Kidney (tissue), 14 donors: ENCODE data around the gene PITX1. TPM values are rescaled to one million over a fixed set of nuclear protein-coding genes. Genes with fewer than 3 reads are reported as not detected.

Experiments used
- DNase-seq, 5 donors: peaks; one replicate each; pipeline ENCODE4 v3.0.0-alpha.2; 2013 to 2020
- FAIRE-seq: peaks from 2 replicates; lab custom pipeline; 2012; peaks lifted over from hg19 to GRCh38; lab: Jason Lieb, UNC
- H3K27ac ChIP-seq, 2 donors: one replicate each; pipeline ENCODE4 v1.7.0; 2013; ENCODE audit warnings: low read depth in 2 of 2, low read length in 2 of 2, inconsistent platforms in 1 of 2
- H3K27me3 ChIP-seq: one replicate; pipeline ENCODE4 v1.7.1; 2013; ENCODE audit warnings: low read length, inconsistent platforms; ENCODE audit not compliant: control insufficient read depth, insufficient read depth
- H3K36me3 ChIP-seq, 3 donors: one replicate each; pipeline versions ENCODE4 v1.7.0 to v1.7.1; 2013; ENCODE audit warnings: low read length in 3 of 3, control low read depth in 1 of 3, inconsistent platforms in 1 of 3; ENCODE audit not compliant: insufficient read depth in 3 of 3, control insufficient read depth in 2 of 3
- H3K4me1 ChIP-seq, 3 donors: one replicate each; pipeline versions ENCODE4 v1.7.0 to v1.7.1; 2013; ENCODE audit warnings: low read length in 3 of 3, inconsistent platforms in 1 of 3, low read depth in 1 of 3; ENCODE audit not compliant: control insufficient read depth in 2 of 3, insufficient read depth in 2 of 3
- H3K4me3 ChIP-seq, 3 donors: one replicate each; pipeline versions ENCODE4 v1.7.0 to v1.8.1; 2013; ENCODE audit warnings: low read length in 3 of 3, control low read depth in 1 of 3, inconsistent platforms in 1 of 3
- H3K9ac ChIP-seq, 3 donors: one replicate each; pipeline versions ENCODE4 v1.7.0 to v1.7.1; 2013; ENCODE audit warnings: low read length in 3 of 3, control low read depth in 1 of 3, inconsistent platforms in 1 of 3
- H3K9me3 ChIP-seq, 3 donors: one replicate each; pipeline versions ENCODE4 v1.7.0 to v1.7.1; 2013; ENCODE audit warnings: low read length in 3 of 3, control low read depth in 1 of 3, inconsistent platforms in 1 of 3; ENCODE audit not compliant: control insufficient read depth in 2 of 3, insufficient read depth in 1 of 3
- CTCF ChIP-seq: IDR thresholded peaks from 3 replicates; pipeline ENCODE4 v1.5.1; 2012; ENCODE audit warnings: mild to moderate bottlenecking, moderate library complexity, borderline replicate concordance; ENCODE audit not compliant: insufficient read depth; ENCODE audit errors: extremely low read depth
- intact Hi-C: fragments of 100-400 bp; cut with DNase I; formaldehyde crosslinking; loops from one replicate; pipeline ENCODE4 v1.11.1; 2022
- polyA plus RNA-seq: library from polyadenylated mRNA; stranded (reverse); fragments of 350-450 nt; fragmentation: Illumina TruSeq; extraction: RNeasy Lipid Tissue Mini Kit (QIAGEN cat#74804); gene quantifications from one replicate; pipeline ENCODE4 v1.2.3, GENCODE V29; 2014; ENCODE audit warnings: low read depth, low replicate concordance; ENCODE audit not compliant: insufficient read depth
- total RNA-seq: library from RNA; stranded (reverse); fragmentation: NEBNext Ultra II Directional; extraction: Animal tissue kit (Norgen Biotek cat#: 25700); gene quantifications from one replicate; pipeline ENCODE4 v1.2.1, GENCODE V29; 2021
- donor health status: control.
- donor health status: control.
- donor health status: control.
- donor health status: control.
- donor health status: control.
- donor health status: DM: yes; HTN: yes; CAD: no.
- donor health status: Normal renal cell carcinoma (clear cell type).

Gene PITX1
- total and polyA plus RNA-seq, 2 donors from 2014 or later, result not detected

DNA sequence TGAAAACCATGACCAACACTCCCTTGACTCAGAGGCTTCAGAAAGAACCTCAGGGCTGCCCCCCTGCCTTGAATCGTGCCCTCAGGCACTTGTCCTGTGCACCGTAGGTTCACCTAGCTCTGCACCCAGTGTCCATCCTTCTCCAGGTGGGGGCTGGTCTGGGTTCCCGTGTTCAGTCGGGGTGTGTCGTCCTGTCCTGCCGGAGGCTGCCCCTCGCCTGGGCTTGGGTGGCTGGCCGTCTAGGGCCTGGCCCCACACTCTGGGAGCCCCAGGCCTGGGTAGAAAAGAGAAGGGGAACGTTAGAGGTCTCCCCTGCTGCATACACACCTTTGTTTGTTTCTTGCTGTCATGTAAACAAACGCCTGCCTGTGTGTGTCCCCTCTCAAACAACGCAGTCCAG is 37.0 kb downstream of the PITX1 start:
- no peak for FAIRE-seq
- H3K27ac ChIP-seq, result no peak overlapping the region

DNA sequence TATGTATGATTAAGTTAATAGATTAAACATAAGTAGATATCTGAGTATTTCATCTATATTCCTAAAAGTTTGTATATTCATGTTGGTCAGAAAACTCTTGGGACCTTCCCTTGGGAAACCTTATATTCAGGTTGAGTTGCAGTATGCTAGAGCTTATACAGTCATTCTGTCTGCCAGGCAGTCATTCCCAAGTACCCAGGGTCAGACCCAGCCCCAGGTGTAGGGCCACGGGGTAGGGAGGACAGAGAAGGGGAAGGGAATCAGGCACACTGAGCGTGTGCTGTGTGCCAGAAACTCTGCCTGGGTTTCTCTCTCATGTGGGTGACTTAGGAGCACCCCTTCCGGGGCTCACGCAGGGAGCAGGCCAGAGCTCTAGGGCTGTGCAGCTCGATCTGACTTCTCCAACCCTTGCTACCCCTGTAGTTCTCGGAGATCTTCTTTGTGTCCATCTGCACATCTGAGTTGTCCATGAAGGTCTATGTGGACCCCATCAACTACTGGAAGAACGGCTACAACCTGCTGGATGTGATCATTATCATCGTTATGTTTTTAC is 38.1 kb downstream of the PITX1 start:
- no peaks in the 10 kb centered on the region for H3K4me1 ChIP-seq
- H3K9ac ChIP-seq, result no peak overlapping the region
- FAIRE-seq (no peak), DNase-seq (no peak)
- no peak for TF ChIP-seq CTCF
- peaks cover 0 to 4% (median 0%) of the 10 kb centered on the region in 3 donors for H3K9me3 ChIP-seq
- H3K4me3 ChIP-seq, result no peak overlapping the region
- intact Hi-C loops, result no loop called here
- H3K27ac ChIP-seq, result no peak overlapping the region
- no peaks in the 10 kb centered on the region for H3K36me3 ChIP-seq
- H3K27me3 ChIP-seq, result no peaks in the 10 kb centered on the region

More for the DNA sequence above, 37.0 kb downstream of the PITX1 start:
- Histone ChIP-seq H3K4me1 (no peaks in the 10 kb centered on the region), H3K4me3 (no peak overlapping the region), H3K27me3 (no peaks in the 10 kb centered on the region), H3K9ac (no peak overlapping the region), H3K36me3 (no peaks in the 10 kb centered on the region), H3K9me3 (no peaks in the 10 kb centered on the region)
- intact Hi-C loops, result no loop called here
- no peak for DNase-seq
- no peak for TF ChIP-seq CTCF

DNA sequence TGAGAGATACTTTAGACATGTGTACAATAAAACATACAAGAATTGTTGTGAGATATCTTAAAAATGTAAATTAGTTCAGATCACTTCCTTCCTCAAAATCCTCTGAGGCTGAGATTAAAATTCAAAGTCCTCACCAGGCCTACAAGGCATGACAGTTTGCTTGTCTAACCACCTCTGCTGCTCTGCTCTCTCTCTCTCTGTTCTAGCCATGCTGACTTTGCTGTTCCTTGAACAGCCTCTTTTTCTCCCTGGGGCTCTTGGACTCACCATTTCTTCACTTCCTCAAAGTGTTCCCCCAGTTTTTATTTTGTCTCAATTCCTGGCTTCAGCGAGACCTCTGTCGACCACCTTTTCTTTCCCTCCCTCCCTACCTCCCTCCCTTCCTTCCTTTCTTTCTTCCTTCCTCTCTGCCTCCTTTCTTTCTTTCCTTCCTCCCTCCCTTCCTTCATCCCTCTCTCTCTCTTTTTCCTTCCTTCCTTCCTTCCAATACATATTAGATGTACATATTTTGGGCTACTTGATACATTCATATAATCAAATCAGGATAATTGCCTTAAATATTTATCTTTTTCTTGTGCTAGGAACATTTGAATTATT is 39.4 kb downstream of the PITX1 start:
- intact Hi-C loops, result no loop called here
- FAIRE-seq (no peak), DNase-seq (no peak)
- no peaks in the 10 kb centered on the region for H3K4me1 ChIP-seq
- TF ChIP-seq CTCF, result no peak
- no peak overlapping the region for H3K4me3 ChIP-seq
- H3K36me3 ChIP-seq, result no peaks in the 10 kb centered on the region
- no peaks in the 10 kb centered on the region for H3K27me3 ChIP-seq
- H3K9ac ChIP-seq, result no peak overlapping the region
- no peak overlapping the region for H3K27ac ChIP-seq
- peaks cover 0 to 4% (median 0%) of the 10 kb centered on the region in 3 donors for H3K9me3 ChIP-seq
